ENCODE measurements around the gene RPL10A.

RPL10A gene

DNA sequence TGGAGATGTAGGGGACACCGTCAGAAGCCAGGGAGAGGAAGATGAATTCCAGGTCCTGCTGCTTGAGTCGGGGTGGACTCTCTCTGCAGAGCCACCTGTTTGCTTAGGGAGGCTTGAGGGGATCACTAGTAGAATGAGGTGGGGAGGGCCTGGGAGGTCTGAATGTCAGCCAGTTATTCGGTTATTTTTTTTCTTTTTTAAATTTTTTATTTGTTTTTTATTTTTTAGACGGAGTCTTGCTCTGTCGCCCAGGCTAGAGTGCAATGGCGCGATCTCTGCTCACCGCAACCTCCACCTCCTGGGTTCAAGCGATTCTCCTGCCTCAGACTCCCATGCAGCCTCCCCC lies 20.3 kb downstream of the RPL10A start:
- FAIRE-seq (no peak), DNase-seq (ENCODE audit: insufficient read length, low spot score) (no peak)
- TF ChIP-seq, protein P1, sequence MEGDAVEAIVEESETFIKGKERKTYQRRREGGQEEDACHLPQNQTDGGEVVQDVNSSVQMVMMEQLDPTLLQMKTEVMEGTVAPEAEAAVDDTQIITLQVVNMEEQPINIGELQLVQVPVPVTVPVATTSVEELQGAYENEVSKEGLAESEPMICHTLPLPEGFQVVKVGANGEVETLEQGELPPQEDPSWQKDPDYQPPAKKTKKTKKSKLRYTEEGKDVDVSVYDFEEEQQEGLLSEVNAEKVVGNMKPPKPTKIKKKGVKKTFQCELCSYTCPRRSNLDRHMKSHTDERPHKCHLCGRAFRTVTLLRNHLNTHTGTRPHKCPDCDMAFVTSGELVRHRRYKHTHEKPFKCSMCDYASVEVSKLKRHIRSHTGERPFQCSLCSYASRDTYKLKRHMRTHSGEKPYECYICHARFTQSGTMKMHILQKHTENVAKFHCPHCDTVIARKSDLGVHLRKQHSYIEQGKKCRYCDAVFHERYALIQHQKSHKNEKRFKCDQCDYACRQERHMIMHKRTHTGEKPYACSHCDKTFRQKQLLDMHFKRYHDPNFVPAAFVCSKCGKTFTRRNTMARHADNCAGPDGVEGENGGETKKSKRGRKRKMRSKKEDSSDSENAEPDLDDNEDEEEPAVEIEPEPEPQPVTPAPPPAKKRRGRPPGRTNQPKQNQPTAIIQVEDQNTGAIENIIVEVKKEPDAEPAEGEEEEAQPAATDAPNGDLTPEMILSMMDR (IDR thresholded peaks at IDR 0.05; ENCODE audit: insufficient read depth, missing control alignments): no peak

DNA sequence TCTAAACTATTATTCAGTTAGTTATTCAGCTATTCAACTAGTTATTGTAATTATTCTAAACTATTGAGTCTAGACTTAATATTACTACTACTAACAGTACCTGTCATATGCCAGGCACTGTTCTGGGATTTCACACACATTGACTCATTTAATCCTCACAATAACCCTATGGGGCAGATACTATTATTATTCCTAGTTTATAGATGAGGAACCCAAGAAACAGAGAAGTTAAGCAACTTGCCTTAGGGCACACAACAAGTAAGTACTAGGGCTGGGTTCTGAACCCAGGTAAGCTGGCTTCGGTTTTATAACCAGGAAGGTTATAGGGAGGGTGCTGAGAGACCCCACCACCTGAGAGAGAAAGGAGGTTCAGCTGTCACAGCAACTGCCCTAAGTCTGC lies 20.9 kb downstream of the RPL10A start:
- TF ChIP-seq, protein P1 (IDR thresholded peaks at IDR 0.05; ENCODE audit: insufficient read depth, missing control alignments): no peak
- FAIRE-seq (no peak), DNase-seq (ENCODE audit: insufficient read length, low spot score) (no peak)

DNA sequence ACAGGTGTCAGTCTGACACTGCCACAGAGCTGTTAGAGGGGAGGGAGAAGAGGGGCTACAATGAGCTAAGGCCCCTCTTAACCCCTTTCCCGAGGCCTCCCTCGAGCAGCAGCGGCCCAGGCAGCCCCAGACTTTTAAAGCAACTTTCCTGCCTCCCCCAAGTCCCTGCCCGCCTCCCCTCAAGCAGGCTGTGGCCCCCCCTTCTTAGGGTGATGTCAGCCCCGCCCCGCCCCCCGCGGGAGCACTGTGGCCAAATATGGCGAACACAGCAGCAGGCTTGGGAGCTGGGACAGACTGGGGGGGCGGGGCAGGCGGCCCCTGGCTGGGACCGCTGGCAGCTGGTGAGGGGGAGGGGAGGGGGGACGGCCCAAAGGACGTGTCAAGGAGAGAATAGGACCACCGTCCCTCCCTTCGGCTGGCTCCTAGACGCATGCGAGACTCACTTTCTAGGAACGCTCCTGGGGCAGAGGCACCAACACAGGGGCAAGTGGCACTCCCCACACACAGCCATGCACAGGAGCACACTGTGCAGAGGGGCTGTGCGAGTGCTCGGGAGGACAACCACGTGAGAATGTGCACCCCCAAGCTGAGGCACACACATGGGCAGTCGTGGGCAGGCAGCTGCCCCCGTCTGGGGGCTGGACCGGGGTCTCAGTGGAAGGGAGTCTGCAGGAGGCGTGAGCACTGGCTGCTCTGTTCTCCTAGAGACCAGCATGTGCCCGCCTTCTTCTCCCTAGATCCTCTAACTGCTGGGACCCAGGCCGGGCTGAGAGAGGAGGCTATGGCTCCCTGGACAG lies 22.0 kb downstream of the RPL10A start:
- no peak for DNase-seq (ENCODE audit: insufficient read length, low spot score)
- no peak for FAIRE-seq
- TF ChIP-seq, protein P1 (IDR thresholded peaks at IDR 0.05; ENCODE audit: insufficient read depth, missing control alignments): no peak

DNA sequence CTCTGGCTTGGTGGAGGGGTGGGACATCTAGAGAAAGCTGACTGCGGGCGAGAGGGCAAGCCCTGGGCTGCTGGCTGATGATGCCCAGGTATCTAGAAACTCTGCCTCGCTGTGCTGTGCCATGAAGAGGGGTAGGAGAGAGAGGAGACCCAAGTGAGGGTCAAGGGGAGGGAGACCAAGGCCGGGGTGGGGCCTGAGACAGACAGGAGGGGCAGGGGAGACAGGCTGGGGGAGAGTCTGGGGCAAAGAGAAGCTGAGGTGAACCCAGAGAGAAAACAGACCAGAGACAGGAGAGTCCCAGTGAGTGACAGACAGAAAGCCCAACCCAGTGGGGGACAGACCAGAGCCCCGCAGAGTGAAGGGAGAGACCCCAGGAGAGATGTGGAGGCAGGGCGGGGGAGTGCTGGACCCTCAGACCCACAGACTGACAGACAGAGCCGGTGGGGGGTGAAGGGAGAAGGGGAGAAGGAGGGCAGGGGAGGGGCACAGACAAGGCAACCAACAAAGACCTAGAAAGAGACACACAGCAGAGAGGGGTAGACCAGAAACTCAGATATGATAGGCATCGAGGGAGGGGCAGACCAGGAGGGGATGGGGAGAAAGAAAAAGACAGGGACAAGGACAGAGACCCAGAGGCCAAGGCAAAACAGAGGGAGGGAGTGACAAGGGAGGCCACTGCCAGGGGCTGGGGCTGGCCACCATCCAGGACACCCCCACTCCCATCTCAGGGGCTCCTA lies 22.8 kb downstream of the RPL10A start:
- no peak for FAIRE-seq

DNA sequence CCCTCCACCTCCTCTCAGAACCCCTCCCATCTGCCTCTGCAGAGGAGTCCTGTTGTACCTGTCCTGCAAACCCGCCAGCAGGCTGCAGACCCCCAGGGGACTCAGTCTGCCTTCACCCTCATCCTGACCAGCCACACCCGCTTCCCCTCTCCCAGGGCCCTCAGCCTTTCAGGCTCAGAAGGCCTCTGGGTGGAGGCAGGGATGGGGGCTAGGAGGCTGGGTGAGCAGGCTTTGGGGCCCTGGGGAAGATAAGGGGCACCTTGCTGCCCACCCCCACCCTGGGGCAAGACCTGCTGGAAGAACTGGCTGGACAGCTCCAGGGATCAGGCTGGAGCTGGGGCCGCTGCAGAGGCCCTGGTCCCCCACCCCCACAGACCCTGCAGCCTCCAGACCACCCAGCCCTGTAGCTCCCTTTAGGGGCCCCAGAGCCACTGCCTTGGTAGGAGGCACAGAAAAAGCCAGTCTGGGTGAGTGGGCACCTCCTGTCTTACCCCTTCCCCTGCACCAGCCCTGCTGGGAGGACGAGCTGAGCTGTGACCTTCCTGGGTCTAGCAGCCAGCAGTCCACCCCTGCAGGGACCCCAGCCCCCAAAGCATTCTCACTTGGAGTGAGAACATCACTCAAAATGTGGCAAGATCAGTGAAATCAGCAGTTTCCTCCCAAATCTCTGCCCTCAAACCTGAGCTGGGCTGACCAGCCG lies 23.5 kb downstream of the RPL10A start:
- FAIRE-seq (no peak), DNase-seq (ENCODE audit: insufficient read length, low spot score) (no peak)
- TF ChIP-seq, protein P1 (IDR thresholded peaks at IDR 0.05; ENCODE audit: insufficient read depth, missing control alignments): no peak

More for the DNA sequence above, 22.8 kb downstream of the RPL10A start:
- TF ChIP-seq, protein P1 (IDR thresholded peaks at IDR 0.05; ENCODE audit: insufficient read depth, missing control alignments): no peak
- DNase-seq (ENCODE audit: insufficient read length, low spot score): no peak

DNA sequence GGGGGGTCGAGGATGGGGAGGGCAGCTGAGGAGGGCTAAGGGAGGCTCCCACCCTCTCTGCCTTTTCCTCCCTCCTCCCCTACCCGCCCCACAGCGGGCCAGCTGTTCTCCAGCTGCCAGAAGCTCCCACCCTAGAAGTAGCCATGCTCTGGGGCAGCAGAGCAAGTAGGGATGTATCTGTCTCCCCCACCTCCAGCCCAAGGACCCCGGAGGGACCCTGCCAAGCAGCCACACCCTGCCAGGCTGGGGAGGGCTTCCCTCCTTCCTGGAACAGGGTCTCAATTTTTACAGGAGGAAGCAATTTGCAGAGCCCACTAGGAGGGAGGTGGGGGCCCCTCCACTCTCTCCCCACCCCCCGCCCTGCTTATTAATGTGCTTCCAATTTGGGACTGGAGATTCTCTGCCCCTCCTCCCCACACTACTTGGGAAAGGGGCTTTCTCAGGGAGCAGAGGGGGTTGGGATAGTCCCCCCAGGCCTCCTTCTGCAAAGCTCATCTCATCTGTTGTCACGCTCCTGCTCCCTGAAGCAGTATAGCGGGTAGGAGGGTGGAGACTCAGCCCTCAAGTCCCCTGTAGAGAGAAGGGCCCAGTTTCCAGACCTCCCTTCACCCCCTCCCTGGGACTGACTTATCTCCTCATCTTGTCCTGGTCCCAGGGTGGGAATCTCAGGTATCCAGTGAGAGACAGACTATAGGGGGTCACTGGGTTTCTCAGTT lies 24.2 kb downstream of the RPL10A start:
- no peak for FAIRE-seq
- TF ChIP-seq, protein P1 (IDR thresholded peaks at IDR 0.05; ENCODE audit: insufficient read depth, missing control alignments): no peak
- DNase-seq (ENCODE audit: insufficient read length, low spot score): no peak
